HEK293T (cell line): ENCODE results near the gene SMAD3.

Experiments
- CTCF ChIA-PET: fragments of 350-600 bp; formaldehyde crosslinking; extraction: SDS; loops from one replicate; lab custom pipeline; 2021; ENCODE audit warnings: antibody characterized with exemption, inconsistent platforms; lab: Yijun Ruan, JAX
- POLR2A ChIA-PET: fragments of 350-600 bp; formaldehyde crosslinking; extraction: SDS; loops from one replicate; lab custom pipeline; 2020; ENCODE audit warnings: antibody characterized with exemption, inconsistent platforms; lab: Yijun Ruan, JAX
- DNase-seq: peaks from one replicate; pipeline ENCODE4 v3.0.0; 2012; ENCODE audit warnings: mixed read lengths; ENCODE audit errors: extremely low spot score
- ARNT ChIP-seq: fragments of 450-650 bp; IDR thresholded peaks from 2 replicates; pipeline ENCODE4 v1.6.1; 2017; ENCODE audit warnings: mild to moderate bottlenecking
- BHLHE40 ChIP-seq: fragments of 450-650 bp; IDR thresholded peaks from 2 replicates; pipeline ENCODE4 v1.6.1; 2016; ENCODE audit warnings: mild to moderate bottlenecking, moderate library complexity, borderline replicate concordance
- CTBP1 ChIP-seq: fragments of 450-650 bp; IDR thresholded peaks from 2 replicates; pipeline ENCODE4 v1.6.1; 2016; ENCODE audit warnings: borderline replicate concordance
- ELF4 ChIP-seq: fragments of 450-650 bp; IDR thresholded peaks from 2 replicates; pipeline ENCODE4 v1.6.1; 2017; ENCODE audit warnings: antibody characterized with exemption
- FOXA1 ChIP-seq: fragments of 450-650 bp; IDR thresholded peaks from 2 replicates; pipeline ENCODE4 v1.6.1; 2016; ENCODE audit warnings: mild to moderate bottlenecking
- FOXK2 ChIP-seq: fragments of 450-650 bp; IDR thresholded peaks from 2 replicates; pipeline ENCODE4 v1.6.1; 2016; ENCODE audit warnings: mild to moderate bottlenecking
- FOXM1 ChIP-seq: fragments of 450-650 bp; IDR thresholded peaks from 2 replicates; pipeline ENCODE4 v1.6.1; 2017; ENCODE audit warnings: mild to moderate bottlenecking, borderline replicate concordance
- HDGF ChIP-seq: fragments of 450-650 bp; IDR thresholded peaks from 2 replicates; pipeline ENCODE4 v1.6.1; 2017; ENCODE audit warnings: antibody characterized with exemption, borderline replicate concordance
- L3MBTL2 ChIP-seq: fragments of 450-650 bp; conservative IDR thresholded peaks from 2 replicates; pipeline ENCODE4 v1.6.1; 2016; ENCODE audit warnings: mild to moderate bottlenecking
- LEF1 ChIP-seq: fragments of 450-650 bp; IDR thresholded peaks from 2 replicates; pipeline ENCODE4 v1.6.1; 2017; ENCODE audit warnings: mild to moderate bottlenecking, borderline replicate concordance
- NFRKB ChIP-seq: fragments of 450-650 bp; IDR thresholded peaks from 2 replicates; pipeline ENCODE4 v1.6.1; 2016; ENCODE audit warnings: mild to moderate bottlenecking, moderate library complexity
- PKNOX1 ChIP-seq: fragments of 450-650 bp; IDR thresholded peaks from 2 replicates; pipeline ENCODE4 v1.6.1; 2016
- SP1 ChIP-seq: fragments of 450-650 bp; IDR thresholded peaks from 2 replicates; pipeline ENCODE4 v1.6.1; 2017
- SUZ12 ChIP-seq: fragments of 450-650 bp; IDR thresholded peaks from 2 replicates; pipeline ENCODE4 v1.6.1; 2016; ENCODE audit warnings: mild to moderate bottlenecking
- TARDBP ChIP-seq: fragments of 450-650 bp; IDR thresholded peaks from 2 replicates; pipeline ENCODE4 v1.6.1; 2016
- ZNF384 ChIP-seq: fragments of 450-650 bp; IDR thresholded peaks from 2 replicates; pipeline ENCODE4 v1.6.1; 2016

The SMAD3 gene

GRCh38 chr15:67103869-67104268 is 38.5 kb downstream of the SMAD3 start:
- no peak for TF ChIP-seq FOXA1
- TF ChIP-seq L3MBTL2 = no peak
- no peak for TF ChIP-seq HDGF
- no peak for TF ChIP-seq NFRKB
- TF ChIP-seq ELF4 = no peak
- no peak for TF ChIP-seq SUZ12
- no peak for TF ChIP-seq LEF1
- no peak for TF ChIP-seq FOXK2
- TF ChIP-seq SP1 = no peak
- no peak for TF ChIP-seq PKNOX1
- no peak for TF ChIP-seq CTBP1
- ChIA-PET POLR2A (no interaction called here), CTCF (interaction anchor here (0.8 kb wide), 1 partner anchor 14 kb away, joined by 3 read pairs; no protein-coding TSS in a partner anchor)
- DNase-seq = no peak

- POLR2A ChIA-PET = interaction anchor here (0.8 kb wide), 1 partner anchor 33 kb away, joined by 4 read pairs; no protein-coding TSS in a partner anchor
- TF ChIP-seq FOXM1 (no peak), FOXK2 (no peak), ELF4 (no peak), SUZ12 (no peak), HDGF (no peak), FOXA1 (no peak), CTBP1 (no peak), ZNF384 (no peak), NFRKB (no peak), L3MBTL2 (no peak), LEF1 (no peak), SP1 (no peak), ARNT (no peak)
- CTCF ChIA-PET = interaction anchor here (0.8 kb wide), 2 partner anchors 15 to 20 kb away, joined by 3 read pairs; no protein-coding TSS in a partner anchor
- no peak for DNase-seq
Observed at GRCh38 chr15:67104510-67104909, 39.1 kb downstream of the SMAD3 start.

GRCh38 chr15:67105065-67105951 is 39.9 kb downstream of the SMAD3 start:
- TF ChIP-seq SP1 (no peak), FOXM1 (no peak), BHLHE40 (no peak), ARNT (no peak), TARDBP (no peak), HDGF (no peak), FOXK2 (no peak), NFRKB (no peak), SUZ12 (no peak), PKNOX1 (no peak), FOXA1 (no peak), CTBP1 (no peak), ZNF384 (no peak), LEF1 (no peak), L3MBTL2 (no peak), ELF4 (no peak)
- POLR2A ChIA-PET = interaction anchor here (0.8 kb wide), 1 partner anchor 34 kb away, joined by 4 read pairs; no protein-coding TSS in a partner anchor
- CTCF ChIA-PET = interaction anchor here (0.8 to 0.9 kb wide), 2 partner anchors 21 to 159 kb away, joined by 3 read pairs; no protein-coding TSS in a partner anchor
- DNase-seq = no peak

GRCh38 chr15:67105991-67106763 is 40.8 kb downstream of the SMAD3 start:
- CTCF ChIA-PET = interaction anchor here (0.6 to 1.3 kb wide), 3 partner anchors 25 to 327 kb away, joined by 3 to 5 read pairs (median 3); no protein-coding TSS in a partner anchor

More at GRCh38 chr15:67105991-67106763, 40.8 kb downstream of the SMAD3 start:
- no peak for DNase-seq
- TF ChIP-seq ELF4 (no peak), FOXK2 (no peak), HDGF (no peak), SUZ12 (no peak), LEF1 (no peak), ZNF384 (no peak), FOXM1 (no peak), ARNT (no peak), PKNOX1 (no peak), BHLHE40 (no peak), SP1 (no peak), NFRKB (no peak), TARDBP (no peak), FOXA1 (no peak), CTBP1 (no peak), L3MBTL2 (no peak)
- POLR2A ChIA-PET = interaction anchor here (1.0 to 1.1 kb wide), 2 partner anchors 17 to 43 kb away, joined by 3 read pairs; no protein-coding TSS in a partner anchor
